SK-N-SH (cell line): ENCODE data around the gene CLIC1. TPM values are rescaled to one million over a fixed set of nuclear protein-coding genes. Genes with fewer than 3 reads are reported as not detected.

Source experiments
- CTCF ChIA-PET: fragments of 300-600, 350-600 bp; formaldehyde crosslinking; extraction: SDS; loops from one replicate; lab custom pipeline; 2021; lab: Yijun Ruan, JAX
- POLR2A ChIA-PET: fragments of 350-600 bp; sonication (Branson Sonifier 250); formaldehyde crosslinking; extraction: SDS; loops from one replicate; lab custom pipeline; 2020; ENCODE audit warnings: antibody characterized with exemption, inconsistent platforms; lab: Yijun Ruan, JAX
- DNase-seq: peaks from one replicate; pipeline ENCODE4 v3.0.0; 2012
- H2AFZ ChIP-seq: fragments of 200-600 bp; sonication (generic); 2 replicates; pipeline ENCODE4 v1.8.1; 2016; ENCODE audit warnings: antibody characterized with exemption, mild to moderate bottlenecking, low read depth
- H3F3A ChIP-seq: fragments of 200-600 bp; sonication (generic); replicated peaks from 2 replicates; pipeline ENCODE3; 2016; ENCODE audit warnings: antibody characterized with exemption, mild to moderate bottlenecking; ENCODE audit not compliant: insufficient read depth
- H3K27ac ChIP-seq, 2 experiments: fragments of 200-500 bp in 1 of 2; fragments of 200-600 bp in 1 of 2; sonication (Bioruptor generic) in 1 of 2; sonication (generic), shearing (Covaris generic) in 1 of 2; 2 replicates each; pipeline versions ENCODE4 v1.5.1 to v1.6.1; 2014 to 2016; ENCODE audit warnings: low read depth in 2 of 2, inconsistent platforms in 1 of 2, low read length in 1 of 2, mild to moderate bottlenecking in 1 of 2, mixed read lengths in 1 of 2
- H3K27me3 ChIP-seq: fragments of 200-600 bp; sonication (generic), shearing (Covaris generic); 2 replicates; pipeline ENCODE4 v1.6.1; 2016; ENCODE audit warnings: mixed run types; ENCODE audit not compliant: insufficient read depth
- H3K36me3 ChIP-seq, 2 experiments: fragments of 200-500 bp in 1 of 2; fragments of 200-600 bp in 1 of 2; sonication (Bioruptor generic) in 1 of 2; sonication (generic) in 1 of 2; replicated peaks in 1 of 2; 2 replicates each; pipeline versions ENCODE3 to v1.5.1; 2014 to 2016; ENCODE audit warnings: low read length in 1 of 2, mild to moderate bottlenecking in 1 of 2; ENCODE audit not compliant: insufficient read depth in 2 of 2, control insufficient read depth in 1 of 2
- H3K4me1 ChIP-seq, 2 experiments: fragments of 200-500 bp in 1 of 2; fragments of 200-600 bp in 1 of 2; sonication (Bioruptor generic) in 1 of 2; sonication (generic), shearing (Covaris generic) in 1 of 2; 2 replicates each; pipeline versions ENCODE4 v1.5.1 to v1.6.1; 2014 to 2016; ENCODE audit warnings: low read depth in 1 of 2, low read length in 1 of 2, mixed run types in 1 of 2; ENCODE audit not compliant: insufficient read depth in 2 of 2, control insufficient read depth in 1 of 2
- H3K4me2 ChIP-seq: fragments of 200-600 bp; sonication (generic), shearing (Covaris generic); 2 replicates; pipeline ENCODE4 v1.6.1; 2017; ENCODE audit warnings: mixed run types
- H3K4me3 ChIP-seq, 2 experiments: fragments of 200-500 bp in 1 of 2; fragments of 200-600 bp in 1 of 2; sonication (Bioruptor generic) in 1 of 2; sonication (generic), shearing (Covaris generic) in 1 of 2; 2 replicates each; pipeline versions ENCODE4 v1.5.1 to v1.8.1; 2014 to 2016; ENCODE audit warnings: low read depth in 2 of 2, inconsistent platforms in 1 of 2, low read length in 1 of 2, mild to moderate bottlenecking in 1 of 2, mixed read lengths in 1 of 2, moderate library complexity in 1 of 2
- H3K79me2 ChIP-seq: fragments of 200-600 bp; sonication (generic); 2 replicates; pipeline ENCODE4 v1.8.1; 2017; ENCODE audit warnings: mild to moderate bottlenecking; ENCODE audit not compliant: insufficient read depth
- H3K9ac ChIP-seq: fragments of 200-600 bp; sonication (generic); 2 replicates; pipeline ENCODE4 v1.6.1; 2017; ENCODE audit warnings: mixed run types
- H3K9me2 ChIP-seq: fragments of 200-600 bp; sonication (generic); 2 replicates; pipeline ENCODE4 v1.6.1; 2017; ENCODE audit warnings: mixed run types
- H3K9me3 ChIP-seq: fragments of 200-600 bp; sonication (generic); 2 replicates; pipeline ENCODE4 v1.6.1; 2017; ENCODE audit warnings: mixed run types, mild to moderate bottlenecking, moderate library complexity
- H4K20me1 ChIP-seq: fragments of 200-600 bp; sonication (generic); 2 replicates; pipeline ENCODE4 v1.6.1; 2017; ENCODE audit warnings: mild to moderate bottlenecking, mixed run types; ENCODE audit not compliant: insufficient read depth
- CHD2 ChIP-seq: fragments of 150-350 bp; IDR thresholded peaks from 2 replicates; pipeline ENCODE4 v1.6.1; 2018; ENCODE audit warnings: low read length; ENCODE audit not compliant: partially characterized antibody
- EZH2phosphoT487 ChIP-seq: fragments of 200-600 bp; sonication (generic); IDR thresholded peaks from 2 replicates; pipeline ENCODE4 v1.6.1; 2017; ENCODE audit warnings: low read depth, mixed run types, mild to moderate bottlenecking, antibody characterized with exemption, moderate library complexity, borderline replicate concordance
- FOSL2 ChIP-seq: IDR thresholded peaks from 2 replicates; pipeline ENCODE4 v1.4.0; 2012; ENCODE audit warnings: low read depth, mild to moderate bottlenecking, moderate library complexity, borderline replicate concordance
- FOXM1 ChIP-seq: IDR thresholded peaks from 2 replicates; pipeline ENCODE4 v1.4.0; 2012; ENCODE audit warnings: low read depth, mild to moderate bottlenecking
- NFIC ChIP-seq: IDR thresholded peaks from 2 replicates; pipeline ENCODE4 v1.4.0; 2012; ENCODE audit warnings: borderline replicate concordance
- POLR2AphosphoS5 ChIP-seq: IDR thresholded peaks from 2 replicates; pipeline ENCODE4 v1.6.1; 2012; ENCODE audit warnings: low read depth, low read length
- RAD21 ChIP-seq: IDR thresholded peaks from 2 replicates; pipeline ENCODE4 v1.6.1; 2012; ENCODE audit warnings: mild to moderate bottlenecking, low read length
- RCOR1 ChIP-seq: fragments of 150-350 bp; IDR thresholded peaks from 2 replicates; pipeline ENCODE4 v1.6.1; 2017; ENCODE audit warnings: antibody characterized with exemption, low read length
- RFX5 ChIP-seq: IDR thresholded peaks from 2 replicates; pipeline ENCODE4 v1.6.1; 2012; ENCODE audit warnings: mild to moderate bottlenecking, improper control_type of control experiment, low read length
- TEAD4 ChIP-seq: IDR thresholded peaks from 2 replicates; pipeline ENCODE4 v1.4.0; 2012; ENCODE audit warnings: mild to moderate bottlenecking, borderline replicate concordance; ENCODE audit not compliant: insufficient read depth
- YY1 ChIP-seq: IDR thresholded peaks from 2 replicates; pipeline ENCODE4 v1.4.0; 2012; ENCODE audit warnings: low read depth, mild to moderate bottlenecking
- WGBS: methylation state at CpG from one replicate; pipeline ENCODE4 v1.1.6; 2017; ENCODE audit warnings: low lambda C conversion rate; 5-methylcytosine and 5-hydroxymethylcytosine counted together
- polyA plus RNA-seq, 3 experiments: library from polyadenylated mRNA; depleted of rRNA; stranded (reverse); fragments of >200 nt; gene quantifications; 2 replicates each; pipeline ENCODE4 v1.2.3, GENCODE V29; 2012
- TF ChIP-seq, protein P1 (sequence below): fragments of 150-350 bp; IDR thresholded peaks from 2 replicates; pipeline ENCODE4 v1.6.1; 2017; ENCODE audit warnings: antibody characterized with exemption, low read length, low read depth, borderline replicate concordance
- TF ChIP-seq, protein P2 (sequence below): IDR thresholded peaks from 2 replicates; pipeline ENCODE4 v1.4.0; 2012; ENCODE audit warnings: low read depth, borderline replicate concordance
- TF ChIP-seq, protein P3 (sequence below): IDR thresholded peaks from 2 replicates; pipeline ENCODE4; 2012
- TF ChIP-seq, protein P4 (sequence below): fragments of 200-600 bp; sonication (generic); IDR thresholded peaks from 2 replicates; pipeline ENCODE4 v1.6.1; 2017; ENCODE audit warnings: antibody characterized with exemption, mild to moderate bottlenecking, moderate library complexity
- TF ChIP-seq, protein P5 (sequence below): IDR thresholded peaks from 2 replicates; pipeline ENCODE4 v1.6.1; 2012; ENCODE audit warnings: mild to moderate bottlenecking, low read depth, low read length, moderate library complexity

The CLIC1 gene
- polyA plus RNA-seq, 1 of the 3 experiments (the other 2 are of a cell fraction), result 520 TPM

DNA sequence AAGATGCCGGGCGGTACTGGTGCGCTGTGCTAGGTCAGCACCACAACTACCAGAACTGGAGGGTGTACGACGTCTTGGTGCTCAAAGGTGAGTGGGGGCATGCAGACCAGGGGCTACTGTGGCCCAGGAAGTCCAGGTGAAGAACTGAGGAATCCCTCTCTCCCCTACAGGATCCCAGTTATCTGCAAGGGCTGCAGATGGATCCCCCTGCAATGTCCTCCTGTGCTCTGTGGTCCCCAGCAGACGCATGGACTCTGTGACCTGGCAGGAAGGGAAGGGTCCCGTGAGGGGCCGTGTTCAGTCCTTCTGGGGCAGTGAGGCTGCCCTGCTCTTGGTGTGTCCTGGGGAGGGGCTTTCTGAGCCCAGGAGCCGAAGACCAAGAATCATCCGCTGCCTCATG is 28.6 kb downstream of the CLIC1 start:
- TF ChIP-seq RAD21, result no peak
- no peak for TF ChIP-seq TEAD4
- TF ChIP-seq, protein P1, sequence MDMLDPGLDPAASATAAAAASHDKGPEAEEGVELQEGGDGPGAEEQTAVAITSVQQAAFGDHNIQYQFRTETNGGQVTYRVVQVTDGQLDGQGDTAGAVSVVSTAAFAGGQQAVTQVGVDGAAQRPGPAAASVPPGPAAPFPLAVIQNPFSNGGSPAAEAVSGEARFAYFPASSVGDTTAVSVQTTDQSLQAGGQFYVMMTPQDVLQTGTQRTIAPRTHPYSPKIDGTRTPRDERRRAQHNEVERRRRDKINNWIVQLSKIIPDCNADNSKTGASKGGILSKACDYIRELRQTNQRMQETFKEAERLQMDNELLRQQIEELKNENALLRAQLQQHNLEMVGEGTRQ, result no peak
- no peak for TF ChIP-seq NFIC
- TF ChIP-seq RFX5, result no peak
- no peak for TF ChIP-seq YY1
- TF ChIP-seq CHD2, result no peak
- TF ChIP-seq FOSL2, result no peak
- TF ChIP-seq, protein P2, sequence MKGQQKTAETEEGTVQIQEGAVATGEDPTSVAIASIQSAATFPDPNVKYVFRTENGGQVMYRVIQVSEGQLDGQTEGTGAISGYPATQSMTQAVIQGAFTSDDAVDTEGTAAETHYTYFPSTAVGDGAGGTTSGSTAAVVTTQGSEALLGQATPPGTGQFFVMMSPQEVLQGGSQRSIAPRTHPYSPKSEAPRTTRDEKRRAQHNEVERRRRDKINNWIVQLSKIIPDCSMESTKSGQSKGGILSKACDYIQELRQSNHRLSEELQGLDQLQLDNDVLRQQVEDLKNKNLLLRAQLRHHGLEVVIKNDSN, result no peak
- TF ChIP-seq, protein P3, sequence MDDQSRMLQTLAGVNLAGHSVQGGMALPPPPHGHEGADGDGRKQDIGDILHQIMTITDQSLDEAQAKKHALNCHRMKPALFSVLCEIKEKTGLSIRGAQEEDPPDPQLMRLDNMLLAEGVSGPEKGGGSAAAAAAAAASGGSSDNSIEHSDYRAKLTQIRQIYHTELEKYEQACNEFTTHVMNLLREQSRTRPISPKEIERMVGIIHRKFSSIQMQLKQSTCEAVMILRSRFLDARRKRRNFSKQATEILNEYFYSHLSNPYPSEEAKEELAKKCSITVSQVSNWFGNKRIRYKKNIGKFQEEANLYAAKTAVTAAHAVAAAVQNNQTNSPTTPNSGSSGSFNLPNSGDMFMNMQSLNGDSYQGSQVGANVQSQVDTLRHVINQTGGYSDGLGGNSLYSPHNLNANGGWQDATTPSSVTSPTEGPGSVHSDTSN, result no peak
- TF ChIP-seq, all 33 proteins: peak for 0
- WGBS, result 94% methylated on average over 7 of the region's 10 CpGs
- H3K79me2 ChIP-seq, result peaks cover 1% of the 10 kb centered on the region
- H3K9me3 ChIP-seq, result no peaks in the 10 kb centered on the region
- no peak overlapping the region for H3K27ac ChIP-seq
- H3K4me3 ChIP-seq, result no peak overlapping the region
- no peaks in the 10 kb centered on the region; a peak in 1 of 4 replicates for H3K4me1 ChIP-seq
- H3K9ac ChIP-seq, result no peak overlapping the region
- no peak for DNase-seq
- no peaks in the 10 kb centered on the region for H3K9me2 ChIP-seq
- no peaks in the 10 kb centered on the region for H3K36me3 ChIP-seq
- POLR2A ChIA-PET, result no interaction called here
- CTCF ChIA-PET, result interaction anchor here (1.5 kb wide), 1 partner anchor 22 kb away, joined by 5 read pairs; the partner anchor contains the start of gene DDAH2
- no peak overlapping the region for H3K4me2 ChIP-seq
- no peaks in the 10 kb centered on the region for H3K27me3 ChIP-seq
- peaks cover 12% of the 10 kb centered on the region for H3F3A ChIP-seq
- no peaks in the 10 kb centered on the region for H4K20me1 ChIP-seq
- no peak overlapping the region for H2AFZ ChIP-seq

DNA sequence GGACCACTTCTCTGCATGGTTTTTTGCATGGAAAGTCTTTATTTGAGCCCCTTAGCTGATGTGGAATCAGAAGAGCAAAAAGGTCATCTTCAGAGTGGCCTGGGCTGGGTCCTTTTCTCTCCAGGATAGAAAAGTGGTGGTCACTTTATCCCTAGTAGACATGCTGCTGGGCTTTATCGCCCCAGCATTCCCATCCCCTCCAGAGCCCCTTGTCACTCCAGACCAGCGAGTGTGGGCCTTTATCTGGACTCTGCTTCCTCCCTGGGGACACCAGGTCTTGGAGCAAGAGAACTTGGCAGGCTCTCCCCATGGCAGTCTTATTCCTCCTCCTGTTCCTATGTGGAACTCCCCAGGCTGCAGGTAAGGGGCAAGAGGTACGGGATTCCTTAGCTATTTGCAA is 29.7 kb downstream of the CLIC1 start, which contains the start of gene LY6G6F:
Gene LY6G6F (plus strand): TSS at position 268 of the 400 bp plus-strand sequence. CDS start 41 bp downstream, at position 309.
- no peaks in the 10 kb centered on the region for H3K9me3 ChIP-seq
- no peaks in the 10 kb centered on the region for H3K36me3 ChIP-seq
- no peaks in the 10 kb centered on the region for H3K27me3 ChIP-seq
- H4K20me1 ChIP-seq, result no peaks in the 10 kb centered on the region
- peaks cover 12% of the 10 kb centered on the region for H3K79me2 ChIP-seq
- H3F3A ChIP-seq, result peaks cover 12% of the 10 kb centered on the region
- no peak for DNase-seq
- H3K9ac ChIP-seq, result no peak within 1 kb of the TSS
- POLR2A ChIA-PET, result interaction anchor here (0.5 kb wide), 1 partner anchor 84 kb away, joined by 5 read pairs; no protein-coding TSS in a partner anchor
- H2AFZ ChIP-seq, result no peak within 1 kb of the TSS
- no peak within 1 kb of the TSS for H3K27ac ChIP-seq
- peaks cover 0 to 6% of the 10 kb centered on the region in 2 experiments; a peak in 2 of 4 replicates for H3K4me1 ChIP-seq
- H3K4me2 ChIP-seq, result no peak within 1 kb of the TSS
- no peaks in the 10 kb centered on the region for H3K9me2 ChIP-seq
- 75% methylated on average over 1 of the region's 3 CpGs for WGBS
- CTCF ChIA-PET, result interaction anchor here (1.2 kb wide), 1 partner anchor 23 kb away, joined by 3 read pairs; no protein-coding TSS in a partner anchor
- no peak within 1 kb of the TSS for H3K4me3 ChIP-seq
- TF ChIP-seq POLR2AphosphoS5, result no peak
- TF ChIP-seq RCOR1, result no peak
- TF ChIP-seq, protein P4, sequence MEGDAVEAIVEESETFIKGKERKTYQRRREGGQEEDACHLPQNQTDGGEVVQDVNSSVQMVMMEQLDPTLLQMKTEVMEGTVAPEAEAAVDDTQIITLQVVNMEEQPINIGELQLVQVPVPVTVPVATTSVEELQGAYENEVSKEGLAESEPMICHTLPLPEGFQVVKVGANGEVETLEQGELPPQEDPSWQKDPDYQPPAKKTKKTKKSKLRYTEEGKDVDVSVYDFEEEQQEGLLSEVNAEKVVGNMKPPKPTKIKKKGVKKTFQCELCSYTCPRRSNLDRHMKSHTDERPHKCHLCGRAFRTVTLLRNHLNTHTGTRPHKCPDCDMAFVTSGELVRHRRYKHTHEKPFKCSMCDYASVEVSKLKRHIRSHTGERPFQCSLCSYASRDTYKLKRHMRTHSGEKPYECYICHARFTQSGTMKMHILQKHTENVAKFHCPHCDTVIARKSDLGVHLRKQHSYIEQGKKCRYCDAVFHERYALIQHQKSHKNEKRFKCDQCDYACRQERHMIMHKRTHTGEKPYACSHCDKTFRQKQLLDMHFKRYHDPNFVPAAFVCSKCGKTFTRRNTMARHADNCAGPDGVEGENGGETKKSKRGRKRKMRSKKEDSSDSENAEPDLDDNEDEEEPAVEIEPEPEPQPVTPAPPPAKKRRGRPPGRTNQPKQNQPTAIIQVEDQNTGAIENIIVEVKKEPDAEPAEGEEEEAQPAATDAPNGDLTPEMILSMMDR, result no peak
- TF ChIP-seq, protein P1, result no peak
- no peak for TF ChIP-seq EZH2phosphoT487
- TF ChIP-seq RAD21, result no peak
- no peak for TF ChIP-seq FOXM1
- TF ChIP-seq YY1, result no peak
- TF ChIP-seq, protein P2, result no peak
- TF ChIP-seq CHD2, result no peak
- TF ChIP-seq, protein P5, sequence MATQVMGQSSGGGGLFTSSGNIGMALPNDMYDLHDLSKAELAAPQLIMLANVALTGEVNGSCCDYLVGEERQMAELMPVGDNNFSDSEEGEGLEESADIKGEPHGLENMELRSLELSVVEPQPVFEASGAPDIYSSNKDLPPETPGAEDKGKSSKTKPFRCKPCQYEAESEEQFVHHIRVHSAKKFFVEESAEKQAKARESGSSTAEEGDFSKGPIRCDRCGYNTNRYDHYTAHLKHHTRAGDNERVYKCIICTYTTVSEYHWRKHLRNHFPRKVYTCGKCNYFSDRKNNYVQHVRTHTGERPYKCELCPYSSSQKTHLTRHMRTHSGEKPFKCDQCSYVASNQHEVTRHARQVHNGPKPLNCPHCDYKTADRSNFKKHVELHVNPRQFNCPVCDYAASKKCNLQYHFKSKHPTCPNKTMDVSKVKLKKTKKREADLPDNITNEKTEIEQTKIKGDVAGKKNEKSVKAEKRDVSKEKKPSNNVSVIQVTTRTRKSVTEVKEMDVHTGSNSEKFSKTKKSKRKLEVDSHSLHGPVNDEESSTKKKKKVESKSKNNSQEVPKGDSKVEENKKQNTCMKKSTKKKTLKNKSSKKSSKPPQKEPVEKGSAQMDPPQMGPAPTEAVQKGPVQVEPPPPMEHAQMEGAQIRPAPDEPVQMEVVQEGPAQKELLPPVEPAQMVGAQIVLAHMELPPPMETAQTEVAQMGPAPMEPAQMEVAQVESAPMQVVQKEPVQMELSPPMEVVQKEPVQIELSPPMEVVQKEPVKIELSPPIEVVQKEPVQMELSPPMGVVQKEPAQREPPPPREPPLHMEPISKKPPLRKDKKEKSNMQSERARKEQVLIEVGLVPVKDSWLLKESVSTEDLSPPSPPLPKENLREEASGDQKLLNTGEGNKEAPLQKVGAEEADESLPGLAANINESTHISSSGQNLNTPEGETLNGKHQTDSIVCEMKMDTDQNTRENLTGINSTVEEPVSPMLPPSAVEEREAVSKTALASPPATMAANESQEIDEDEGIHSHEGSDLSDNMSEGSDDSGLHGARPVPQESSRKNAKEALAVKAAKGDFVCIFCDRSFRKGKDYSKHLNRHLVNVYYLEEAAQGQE, result no peak
